Ramos (cell line): Measurements from ENCODE around the gene KCNJ18.
"Not testable (repeated sequence)": the region's sequence is repeated elsewhere in the genome, so short reads cannot be mapped to it uniquely, and the experiment has no call there.

ENCODE experiments used
- in situ Hi-C: fragments of 300-500 bp; cut with MboI; formaldehyde crosslinking; loops from one replicate; pipeline ENCODE4 v1.14.3; 2022; ENCODE audit warnings: low sequenced_read_pairs; ENCODE audit not compliant: unreplicated experiment

The KCNJ18 gene

GRCh38 chr17:21670361-21671155, 21.8 kb upstream of the KCNJ18 start:
- in situ Hi-C loops, result not testable (repeated sequence)

GRCh38 chr17:21671437-21671836, 20.9 kb upstream of the KCNJ18 start:
- in situ Hi-C loops, result not testable (repeated sequence)

- in situ Hi-C loops, result not testable (repeated sequence)
These were observed 20.5 kb upstream of the KCNJ18 start for GRCh38 chr17:21671871-21672270.

GRCh38 chr17:21673451-21674241, 18.7 kb upstream of the KCNJ18 start:
- in situ Hi-C loops, result not testable (repeated sequence)

GRCh38 chr17:21674242-21674731, 18.0 kb upstream of the KCNJ18 start:
- in situ Hi-C loops, result no loop called here

GRCh38 chr17:21674891-21675738, 17.2 kb upstream of the KCNJ18 start:
- in situ Hi-C loops, result not testable (repeated sequence)

- in situ Hi-C loops, result not testable (repeated sequence)
These were observed 16.6 kb upstream of the KCNJ18 start for GRCh38 chr17:21675739-21676130.

- in situ Hi-C loops, result no loop called here
These were observed 15.8 kb upstream of the KCNJ18 start for GRCh38 chr17:21676281-21677111.

- in situ Hi-C loops, result no loop called here
These were observed 15.0 kb upstream of the KCNJ18 start for GRCh38 chr17:21677126-21677910.

- in situ Hi-C loops, result no loop called here
These were observed 14.4 kb upstream of the KCNJ18 start for GRCh38 chr17:21677911-21678310.

GRCh38 chr17:21678393-21679081, 13.8 kb upstream of the KCNJ18 start:
- in situ Hi-C loops, result no loop called here

- in situ Hi-C loops, result no loop called here
These were observed 12.8 kb upstream of the KCNJ18 start for GRCh38 chr17:21679256-21680146.

GRCh38 chr17:21680366-21680765, 12.0 kb upstream of the KCNJ18 start:
- in situ Hi-C loops, result no loop called here

GRCh38 chr17:21680850-21681351, 11.4 kb upstream of the KCNJ18 start:
- in situ Hi-C loops, result not testable (repeated sequence)

GRCh38 chr17:21681576-21681975, 10.7 kb upstream of the KCNJ18 start:
- in situ Hi-C loops, result not testable (repeated sequence)

GRCh38 chr17:21682130-21682529, 10.2 kb upstream of the KCNJ18 start:
- in situ Hi-C loops, result not testable (repeated sequence)

- in situ Hi-C loops, result not testable (repeated sequence)
These were observed 9.1 kb upstream of the KCNJ18 start for GRCh38 chr17:21683142-21683712.
